ENCODE data around the gene NLRP7. TPM values are rescaled to one million over a fixed set of nuclear protein-coding genes. Genes with fewer than 3 reads are reported as not detected.
"Not testable (repeated sequence)": the region's sequence is repeated elsewhere in the genome, so short reads cannot be mapped to it uniquely, and the experiment has no call there.

NLRP7 gene
- not detected in 2 replicates for polyA plus RNA-seq (2011; rRNA removed)
- polyA minus RNA-seq (2011; rRNA and poly(A)+ RNA removed), result not detected in 2 replicates

- no peak for DNase-seq (ENCODE audit: low read depth, low spot score)
- no peak for TF ChIP-seq CTCF (IDR thresholded peaks at IDR 0.05; ENCODE audit: low read depth, low read length)
- Histone ChIP-seq H3K27ac (ENCODE audit: low read depth, low read length) (no peak within 1 kb of the TSS), H3K9me3 (ENCODE audit: control insufficient read depth, insufficient read depth, low read length) (peaks cover 60% of the 10 kb centered on the region), H3K27me3 (ENCODE audit: control insufficient read depth, insufficient read depth, low read length) (no peaks in the 10 kb centered on the region), H3K4me3 (ENCODE audit: low read depth, low read length) (no peak within 1 kb of the TSS)
- ChIA-PET POLR2A (no interaction called here), CTCF (interaction anchor here (0.5 kb wide), 1 partner anchor 10 kb away, joined by 3 read pairs; no protein-coding TSS in a partner anchor)
Measured at GRCh38 chr19:54947381-54947780, at the start of gene NLRP7. Gene NLRP7 (minus strand): TSS chr19:54947530.

GRCh38 chr19:54995561-54995960 lies 48.2 kb upstream of the NLRP7 start:
- ChIA-PET POLR2A (no interaction called here), CTCF (no interaction called here)
- peaks cover 39% of the 10 kb centered on the region for H3K9me3 ChIP-seq (ENCODE audit: control insufficient read depth, insufficient read depth, low read length)
- no peaks in the 10 kb centered on the region for H3K27me3 ChIP-seq (ENCODE audit: control insufficient read depth, insufficient read depth, low read length)
- no peak overlapping the region for H3K27ac ChIP-seq (ENCODE audit: low read depth, low read length)
- TF ChIP-seq CTCF (IDR thresholded peaks at IDR 0.05; ENCODE audit: low read depth, low read length), result no peak
- H3K4me3 ChIP-seq (ENCODE audit: low read depth, low read length), result no peak overlapping the region
- DNase-seq (ENCODE audit: low read depth, low spot score), result no peak

GRCh38 chr19:54989531-54989930 lies 42.2 kb upstream of the NLRP7 start:
- H3K27ac ChIP-seq (ENCODE audit: low read depth, low read length); POLR2A ChIA-PET; CTCF ChIA-PET; H3K27me3 ChIP-seq (ENCODE audit: control insufficient read depth, insufficient read depth, low read length); DNase-seq (ENCODE audit: low read depth, low spot score); H3K4me3 ChIP-seq (ENCODE audit: low read depth, low read length): not testable (repeated sequence)
- peaks cover 58% of the 10 kb centered on the region for H3K9me3 ChIP-seq (ENCODE audit: control insufficient read depth, insufficient read depth, low read length)

GRCh38 chr19:54982562-54982961 lies 35.2 kb upstream of the NLRP7 start:
- CTCF ChIA-PET, result not testable (repeated sequence)

GRCh38 chr19:54973229-54974090 lies 26.1 kb upstream of the NLRP7 start:
- POLR2A ChIA-PET; H3K27me3 ChIP-seq (ENCODE audit: control insufficient read depth, insufficient read depth, low read length); H3K4me3 ChIP-seq (ENCODE audit: low read depth, low read length); DNase-seq (ENCODE audit: low read depth, low spot score); CTCF ChIA-PET; H3K27ac ChIP-seq (ENCODE audit: low read depth, low read length): not testable (repeated sequence)
- peaks cover 68% of the 10 kb centered on the region for H3K9me3 ChIP-seq (ENCODE audit: control insufficient read depth, insufficient read depth, low read length)

More at GRCh38 chr19:54982562-54982961, 35.2 kb upstream of the NLRP7 start:
- H3K27ac ChIP-seq (ENCODE audit: low read depth, low read length); DNase-seq (ENCODE audit: low read depth, low spot score); H3K4me3 ChIP-seq (ENCODE audit: low read depth, low read length); POLR2A ChIA-PET; H3K27me3 ChIP-seq (ENCODE audit: control insufficient read depth, insufficient read depth, low read length): not testable (repeated sequence)
- H3K9me3 ChIP-seq (ENCODE audit: control insufficient read depth, insufficient read depth, low read length), result peaks cover 65% of the 10 kb centered on the region

GRCh38 chr19:54971446-54971845 lies 24.1 kb upstream of the NLRP7 start:
- H3K4me3 ChIP-seq (ENCODE audit: low read depth, low read length); DNase-seq (ENCODE audit: low read depth, low spot score); H3K27ac ChIP-seq (ENCODE audit: low read depth, low read length); POLR2A ChIA-PET; H3K27me3 ChIP-seq (ENCODE audit: control insufficient read depth, insufficient read depth, low read length); CTCF ChIA-PET: not testable (repeated sequence)
- H3K9me3 ChIP-seq (ENCODE audit: control insufficient read depth, insufficient read depth, low read length), result peaks cover 70% of the 10 kb centered on the region

- Histone ChIP-seq H3K27me3 (ENCODE audit: control insufficient read depth, insufficient read depth, low read length) (no peaks in the 10 kb centered on the region), H3K9me3 (ENCODE audit: control insufficient read depth, insufficient read depth, low read length) (peaks cover 55% of the 10 kb centered on the region), H3K27ac (ENCODE audit: low read depth, low read length) (no peak overlapping the region), H3K4me3 (ENCODE audit: low read depth, low read length) (no peak overlapping the region)
- POLR2A ChIA-PET, result no interaction called here
- DNase-seq (ENCODE audit: low read depth, low spot score), result no peak
- CTCF ChIA-PET, result no interaction called here
- TF ChIP-seq CTCF (IDR thresholded peaks at IDR 0.05; ENCODE audit: low read depth, low read length), result no peak
Measured at GRCh38 chr19:54969647-54970046, 22.3 kb upstream of the NLRP7 start.

Data from AG04450 (cell line).